ENCODE results near the gene PSMA5.

DNA sequence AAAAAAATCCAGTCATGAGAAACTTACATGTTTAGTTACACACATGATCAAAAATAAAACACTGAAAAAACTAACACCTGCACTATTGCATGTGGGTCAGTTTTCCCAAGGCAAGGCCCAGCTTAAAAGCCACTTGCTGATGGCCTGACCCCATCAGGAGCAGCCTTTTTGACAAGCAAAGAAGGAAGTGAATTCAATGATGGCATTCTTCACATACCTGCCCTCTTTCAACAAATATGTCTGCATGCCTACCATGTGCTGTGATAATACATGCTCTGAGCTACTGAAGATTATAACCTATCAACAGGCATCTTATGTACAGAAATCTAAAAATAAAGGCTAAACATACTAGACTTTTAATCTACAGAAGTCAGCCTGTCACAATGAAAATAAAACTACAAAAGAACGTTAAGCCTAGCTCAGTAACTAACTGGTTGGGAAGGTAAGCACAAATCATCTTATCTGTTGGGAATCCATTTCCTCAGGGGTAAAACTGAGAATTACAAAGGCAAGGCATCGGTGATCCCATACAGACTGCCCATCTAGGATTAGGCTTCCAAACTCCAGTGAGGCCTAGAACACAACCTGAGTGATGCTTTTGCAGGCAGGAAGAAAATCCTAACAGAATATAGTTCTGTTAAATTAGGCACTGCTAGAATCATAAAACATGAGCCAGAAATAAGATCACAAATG is 43.0 kb downstream of the PSMA5 start:
- TF ChIP-seq, protein P1, sequence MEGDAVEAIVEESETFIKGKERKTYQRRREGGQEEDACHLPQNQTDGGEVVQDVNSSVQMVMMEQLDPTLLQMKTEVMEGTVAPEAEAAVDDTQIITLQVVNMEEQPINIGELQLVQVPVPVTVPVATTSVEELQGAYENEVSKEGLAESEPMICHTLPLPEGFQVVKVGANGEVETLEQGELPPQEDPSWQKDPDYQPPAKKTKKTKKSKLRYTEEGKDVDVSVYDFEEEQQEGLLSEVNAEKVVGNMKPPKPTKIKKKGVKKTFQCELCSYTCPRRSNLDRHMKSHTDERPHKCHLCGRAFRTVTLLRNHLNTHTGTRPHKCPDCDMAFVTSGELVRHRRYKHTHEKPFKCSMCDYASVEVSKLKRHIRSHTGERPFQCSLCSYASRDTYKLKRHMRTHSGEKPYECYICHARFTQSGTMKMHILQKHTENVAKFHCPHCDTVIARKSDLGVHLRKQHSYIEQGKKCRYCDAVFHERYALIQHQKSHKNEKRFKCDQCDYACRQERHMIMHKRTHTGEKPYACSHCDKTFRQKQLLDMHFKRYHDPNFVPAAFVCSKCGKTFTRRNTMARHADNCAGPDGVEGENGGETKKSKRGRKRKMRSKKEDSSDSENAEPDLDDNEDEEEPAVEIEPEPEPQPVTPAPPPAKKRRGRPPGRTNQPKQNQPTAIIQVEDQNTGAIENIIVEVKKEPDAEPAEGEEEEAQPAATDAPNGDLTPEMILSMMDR (IDR thresholded peaks at IDR 0.05) = no peak
- TF ChIP-seq POLR2A (IDR thresholded peaks at IDR 0.05) = no peak
- TF ChIP-seq EP300 (IDR thresholded peaks at IDR 0.05) = no peak
